Measurements from ENCODE around the gene SCARB1. TPM values are rescaled to one million over a fixed set of nuclear protein-coding genes. Genes with fewer than 3 reads are reported as not detected.

Gene SCARB1
- total RNA-seq, 1 donor from 2014 or later, result 81.1 TPM

DNA sequence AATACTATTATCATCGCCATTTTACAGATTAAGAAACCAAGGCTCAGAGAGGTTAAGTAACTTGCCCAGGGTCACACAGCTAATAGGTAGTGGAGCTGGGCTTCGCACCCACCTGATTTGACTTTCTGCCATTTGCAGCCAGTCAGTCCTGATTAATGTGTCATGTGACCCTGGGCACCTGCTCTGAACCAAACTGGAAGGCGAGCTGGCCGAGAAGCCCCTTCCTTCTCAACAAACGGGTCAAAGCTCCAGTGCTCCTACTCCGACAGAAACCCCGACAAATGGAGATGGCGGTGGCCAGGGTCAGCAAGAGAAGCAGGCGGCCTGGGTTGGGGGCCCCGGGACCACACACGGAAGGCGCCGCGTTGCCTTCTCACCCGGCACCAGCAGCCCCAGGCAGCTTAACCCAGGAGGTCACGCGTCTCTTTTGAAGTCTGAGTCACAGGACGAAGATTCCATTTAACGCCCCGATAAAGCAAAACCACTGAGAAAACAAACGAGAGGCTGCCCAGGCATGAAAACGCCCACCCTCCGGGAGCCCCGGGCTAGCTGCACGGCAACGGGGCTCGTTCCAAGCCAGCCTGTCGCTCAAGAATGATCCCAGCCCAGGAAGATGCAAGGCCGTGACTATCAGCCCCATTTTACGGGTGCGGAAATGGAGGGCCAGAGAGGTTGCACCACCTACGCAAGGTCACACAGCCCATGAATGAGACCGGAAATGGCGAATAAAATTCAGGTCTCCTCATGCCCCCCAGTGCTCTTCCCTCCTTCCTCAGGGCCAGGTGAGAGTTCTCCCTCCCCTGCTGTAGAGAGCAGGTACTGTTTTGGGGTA lies 124.8 kb downstream of the SCARB1 start:
- no peaks in the 10 kb centered on the region for H3K27me3 ChIP-seq
- H3K36me3 ChIP-seq, result no peaks in the 10 kb centered on the region
- intact Hi-C loops (cut with DNase I), result no loop called here
- TF ChIP-seq, protein P1, sequence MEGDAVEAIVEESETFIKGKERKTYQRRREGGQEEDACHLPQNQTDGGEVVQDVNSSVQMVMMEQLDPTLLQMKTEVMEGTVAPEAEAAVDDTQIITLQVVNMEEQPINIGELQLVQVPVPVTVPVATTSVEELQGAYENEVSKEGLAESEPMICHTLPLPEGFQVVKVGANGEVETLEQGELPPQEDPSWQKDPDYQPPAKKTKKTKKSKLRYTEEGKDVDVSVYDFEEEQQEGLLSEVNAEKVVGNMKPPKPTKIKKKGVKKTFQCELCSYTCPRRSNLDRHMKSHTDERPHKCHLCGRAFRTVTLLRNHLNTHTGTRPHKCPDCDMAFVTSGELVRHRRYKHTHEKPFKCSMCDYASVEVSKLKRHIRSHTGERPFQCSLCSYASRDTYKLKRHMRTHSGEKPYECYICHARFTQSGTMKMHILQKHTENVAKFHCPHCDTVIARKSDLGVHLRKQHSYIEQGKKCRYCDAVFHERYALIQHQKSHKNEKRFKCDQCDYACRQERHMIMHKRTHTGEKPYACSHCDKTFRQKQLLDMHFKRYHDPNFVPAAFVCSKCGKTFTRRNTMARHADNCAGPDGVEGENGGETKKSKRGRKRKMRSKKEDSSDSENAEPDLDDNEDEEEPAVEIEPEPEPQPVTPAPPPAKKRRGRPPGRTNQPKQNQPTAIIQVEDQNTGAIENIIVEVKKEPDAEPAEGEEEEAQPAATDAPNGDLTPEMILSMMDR (IDR thresholded peaks at IDR 0.05), result no peak
- no peak overlapping the region for H3K4me3 ChIP-seq
- H3K4me1 ChIP-seq, result peaks cover 0 to 2% of the 10 kb centered on the region in 2 donors
- H3K9me3 ChIP-seq, result no peaks in the 10 kb centered on the region
- no peak for DNase-seq (ENCODE audit: low spot score in 2 of 2)
- no peak overlapping the region for H3K27ac ChIP-seq

DNA sequence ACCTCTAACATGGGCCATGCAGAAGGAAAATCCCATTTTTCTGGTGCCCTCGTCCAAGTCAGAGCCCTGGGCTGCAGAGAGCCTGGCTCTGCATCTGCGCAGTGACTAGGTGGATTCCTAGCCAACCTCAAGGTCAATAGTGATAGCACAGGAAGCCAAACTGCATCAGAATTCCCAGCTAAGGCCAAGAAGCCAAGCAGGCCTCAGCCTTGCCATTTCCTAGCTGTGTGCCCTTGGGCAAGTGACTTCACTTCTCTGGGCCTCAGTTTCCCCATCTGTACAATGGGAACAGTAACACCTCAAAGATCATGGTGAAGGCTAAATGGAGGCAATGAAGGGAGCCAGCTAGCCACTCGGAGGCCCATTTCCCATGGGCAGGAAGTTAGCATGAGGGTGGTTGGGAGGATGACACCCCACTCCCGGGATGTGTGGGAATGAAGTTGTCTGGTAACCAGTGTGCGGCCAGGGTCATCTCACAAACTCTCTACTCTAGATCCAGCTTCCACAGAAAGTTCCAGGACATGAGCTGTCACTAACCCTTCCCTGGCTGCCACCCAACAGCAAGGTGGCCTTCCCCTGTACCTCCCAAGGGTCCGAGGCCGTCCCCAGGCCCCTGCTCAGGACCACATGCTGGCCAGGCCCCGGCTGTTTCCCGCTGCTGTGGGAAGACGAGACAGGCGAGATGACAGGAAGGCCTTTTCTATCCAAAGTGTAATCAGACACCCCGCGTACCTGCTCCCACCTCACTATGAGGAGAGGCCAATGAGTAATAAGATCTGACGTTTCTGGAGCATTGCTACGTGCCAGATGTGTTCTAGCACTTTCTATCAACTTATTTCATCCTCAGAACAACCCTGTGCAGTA lies 125.7 kb downstream of the SCARB1 start:
- no peaks in the 10 kb centered on the region for H3K27me3 ChIP-seq
- peaks cover under 1 to 4% of the 10 kb centered on the region in 2 donors for H3K4me1 ChIP-seq
- H3K9me3 ChIP-seq, result no peaks in the 10 kb centered on the region
- H3K4me3 ChIP-seq, result no peak overlapping the region
- TF ChIP-seq, protein P1 (IDR thresholded peaks at IDR 0.05), result no peak
- H3K27ac ChIP-seq, result no peak overlapping the region
- no peaks in the 10 kb centered on the region for H3K36me3 ChIP-seq
- intact Hi-C loops (cut with DNase I), result no loop called here
- DNase-seq (ENCODE audit: low spot score in 2 of 2), result no peak

DNA sequence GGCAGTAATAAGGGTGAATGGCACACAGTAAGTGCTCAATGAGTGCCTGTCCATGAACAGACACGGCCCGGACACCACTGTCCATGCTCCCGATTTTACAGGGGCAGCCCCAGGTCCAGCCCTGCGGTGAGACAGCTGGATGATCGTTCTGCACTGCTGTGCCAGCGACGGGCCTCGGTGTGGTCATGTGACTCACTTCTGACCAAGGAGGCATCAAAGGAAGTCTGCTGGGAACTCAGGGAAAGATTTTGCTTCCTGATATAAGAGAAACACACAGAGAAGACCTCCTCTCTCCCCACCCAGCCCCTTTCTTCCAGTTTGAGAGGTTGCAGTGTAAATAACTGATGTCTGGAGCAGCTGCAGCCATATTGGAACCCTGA lies 126.6 kb downstream of the SCARB1 start:
- intact Hi-C loops (cut with DNase I), result no loop called here
- TF ChIP-seq, protein P1 (IDR thresholded peaks at IDR 0.05), result no peak
- DNase-seq (ENCODE audit: low spot score in 2 of 2), result no peak
- peaks cover 8 to 14% of the 10 kb centered on the region in 2 donors for H3K4me1 ChIP-seq
- H3K27ac ChIP-seq, result no peak overlapping the region
- H3K4me3 ChIP-seq, result peak overlapping the region in 1 of 2 donors; percentile 21
- H3K36me3 ChIP-seq, result no peaks in the 10 kb centered on the region
- no peaks in the 10 kb centered on the region for H3K9me3 ChIP-seq
- no peaks in the 10 kb centered on the region for H3K27me3 ChIP-seq

DNA sequence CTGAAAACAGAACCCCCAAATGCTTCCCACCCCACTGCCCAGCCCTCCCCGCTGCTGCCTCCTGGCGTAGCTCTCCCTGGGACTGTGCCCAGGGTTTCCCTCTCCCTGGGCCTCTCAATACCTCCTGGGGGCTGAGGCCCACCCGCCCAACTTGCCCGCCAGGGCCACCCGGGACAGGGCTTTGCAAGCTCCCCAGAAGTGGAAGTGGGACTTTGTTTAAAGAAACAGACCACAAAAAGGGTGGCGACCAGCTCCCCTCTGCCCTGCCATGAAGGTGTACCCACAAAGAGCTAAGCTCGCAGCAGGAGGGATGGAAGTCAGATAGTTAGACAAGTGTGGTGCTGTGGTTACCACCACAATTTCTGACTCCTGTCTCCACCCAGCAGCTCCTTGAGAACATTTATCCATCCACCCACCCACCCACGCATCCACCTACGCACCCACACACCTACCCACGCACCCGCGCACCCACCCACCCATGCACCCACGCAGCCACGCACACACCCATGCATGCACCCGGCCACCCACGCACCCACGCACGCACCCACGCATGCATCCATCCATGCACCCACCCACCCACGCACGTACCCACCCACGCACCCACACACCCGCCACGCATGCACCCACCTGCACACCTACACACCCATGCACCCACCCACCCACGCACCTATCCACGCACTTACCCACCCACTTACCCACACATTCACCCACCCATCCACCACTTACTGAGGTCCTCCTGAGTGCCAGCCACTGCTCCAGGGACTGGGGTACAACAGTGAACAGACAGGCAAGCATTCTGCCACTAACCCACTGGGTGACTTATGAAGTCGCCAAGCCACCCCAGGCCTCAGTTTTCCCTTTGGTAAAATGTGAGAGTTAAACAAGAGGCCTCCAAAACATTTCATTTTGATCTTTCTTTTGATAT lies 127.3 kb downstream of the SCARB1 start:
- H3K4me1 ChIP-seq, result peaks cover 8 to 19% of the 10 kb centered on the region in 2 donors
- H3K27ac ChIP-seq, result peak overlapping the region in 1 of 2 donors; percentile 49
- peaks cover 0 to 3% of the 10 kb centered on the region in 2 donors for H3K9me3 ChIP-seq
- no peak for DNase-seq (ENCODE audit: low spot score in 2 of 2)
- H3K27me3 ChIP-seq, result no peaks in the 10 kb centered on the region
- TF ChIP-seq, protein P1 (IDR thresholded peaks at IDR 0.05), result no peak
- peak overlapping the region in 1 of 2 donors; percentile 21 for H3K4me3 ChIP-seq
- intact Hi-C loops (cut with DNase I), result no loop called here
- no peaks in the 10 kb centered on the region for H3K36me3 ChIP-seq

DNA sequence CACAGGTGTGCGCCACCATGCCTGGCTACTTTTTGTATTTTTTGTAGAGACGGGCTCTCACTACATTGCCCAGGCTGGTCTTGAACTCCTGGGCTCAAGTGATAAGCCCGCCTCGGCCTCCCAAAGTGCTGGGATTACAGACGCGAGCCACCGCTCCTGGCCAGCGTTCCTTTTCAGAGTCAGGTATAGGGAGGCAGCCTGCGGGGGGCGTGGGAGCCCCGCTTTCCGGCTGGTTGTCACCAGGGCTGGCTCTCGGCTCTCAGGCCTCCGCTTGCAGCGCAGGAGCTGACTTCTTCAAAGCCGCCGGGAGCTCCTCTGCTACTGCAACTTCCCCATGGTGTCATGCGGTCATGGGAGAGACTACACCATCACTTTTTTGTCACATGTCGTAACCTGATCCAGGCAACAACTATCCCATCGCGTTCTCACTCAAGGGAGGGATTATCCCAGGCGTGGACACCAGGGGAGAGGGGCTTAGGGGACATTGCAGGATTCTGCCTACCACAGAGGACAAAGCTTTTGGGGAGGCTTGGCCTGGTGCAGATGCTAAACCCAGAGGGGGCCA lies 129.4 kb downstream of the SCARB1 start:
- peaks cover 0 to 3% of the 10 kb centered on the region in 2 donors for H3K9me3 ChIP-seq
- DNase-seq (ENCODE audit: low spot score in 2 of 2), result peak in 1 of 2 donors; percentile 79
- H3K36me3 ChIP-seq, result no peaks in the 10 kb centered on the region
- H3K27ac ChIP-seq, result peak overlapping the region; percentile 77 to 91
- H3K4me3 ChIP-seq, result no peak overlapping the region
- TF ChIP-seq, protein P1 (IDR thresholded peaks at IDR 0.05), result no peak
- peaks cover 11 to 28% of the 10 kb centered on the region in 2 donors for H3K4me1 ChIP-seq
- intact Hi-C loops (cut with DNase I), result no loop called here
- H3K27me3 ChIP-seq, result no peaks in the 10 kb centered on the region
